ENCODE measurements around the gene ABCA2. TPM values are rescaled to one million over a fixed set of nuclear protein-coding genes. Genes with fewer than 3 reads are reported as not detected.

The ABCA2 gene
- total RNA-seq, 1 experiment from 2014 or later, result 22.4 TPM

DNA sequence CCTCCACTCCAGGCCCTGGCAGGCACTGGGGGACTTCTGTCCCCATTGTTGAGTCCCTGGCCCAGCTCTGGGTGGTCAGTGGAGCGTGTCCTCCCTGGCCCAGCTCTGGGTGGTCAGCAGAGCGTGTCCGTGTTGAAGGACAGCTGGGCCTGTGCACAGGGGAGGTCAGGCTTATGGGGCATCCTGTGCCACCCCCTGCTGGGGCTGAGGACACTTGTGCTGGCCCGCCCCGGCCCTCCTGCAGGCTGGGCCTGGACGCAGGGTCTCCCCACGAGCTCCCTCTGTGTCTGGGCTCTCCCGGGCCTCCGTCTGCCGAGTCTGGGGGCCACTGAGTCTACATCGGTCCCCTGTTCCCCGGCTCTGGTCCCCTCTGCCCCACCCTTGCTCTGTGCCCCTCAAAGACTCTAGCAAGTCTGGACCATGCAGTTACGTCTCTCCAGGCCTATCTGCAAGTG is 20.2 kb downstream of the ABCA2 start:
- Histone ChIP-seq H3K9ac (ENCODE audit: extremely low read depth, insufficient read length, low read length) (no peak overlapping the region), H3K79me1 (ENCODE audit: insufficient read depth, low read depth, low read length, poor library complexity, severe bottlenecking) (no peaks in the 10 kb centered on the region)

More for the DNA sequence above, 20.2 kb downstream of the ABCA2 start:
- Mint-ChIP-seq H3K4me3 (no peak overlapping the region), H3K27me3 (ENCODE audit: low read depth) (peaks cover 8% of the 10 kb centered on the region), H3K36me3 (ENCODE audit: insufficient read depth in 1 of 3, low read depth in 3 of 3) (peaks cover 5 to 6% (median 5%) of the 10 kb centered on the region in 3 experiments; a peak in 5 of 7 replicates), H3K27ac (no peak overlapping the region), H3K4me1 (no peaks in the 10 kb centered on the region), H3K9me3 (peaks cover 16 to 19% of the 10 kb centered on the region in 2 experiments)
- Histone ChIP-seq H2BK15ac (ENCODE audit: low read depth, low read length) (no peak overlapping the region), H3T11ph (ENCODE audit: low read length) (no peak overlapping the region), H3K27ac (ENCODE audit: insufficient read length, low read depth, low read length) (no peak overlapping the region), H3K4ac (ENCODE audit: low read depth, low read length) (no peak overlapping the region), H3K27me3 (ENCODE audit: insufficient read depth, low read length) (no peaks in the 10 kb centered on the region), H3K9me3 (ENCODE audit: control insufficient read depth, low read depth, low read length) (no peaks in the 10 kb centered on the region), H3K14ac (ENCODE audit: insufficient read depth, low read length) (no peak overlapping the region), H2BK20ac (ENCODE audit: low read depth, low read length, poor library complexity, severe bottlenecking) (no peak overlapping the region), H2AFZ (ENCODE audit: low read length) (no peak overlapping the region), H3K56ac (ENCODE audit: insufficient read length, low read depth, low read length) (no peak overlapping the region), H3K18ac (ENCODE audit: insufficient read length, low read depth, low read length) (no peak overlapping the region), H2BK5ac (ENCODE audit: insufficient read length, low read length) (no peak overlapping the region), H3K4me1 (ENCODE audit: insufficient read depth, low read length) (no peaks in the 10 kb centered on the region), H4K8ac (replicated peaks; ENCODE audit: insufficient read length, low read depth, low read length) (no peak overlapping the region), H3K4me2 (ENCODE audit: insufficient read depth, insufficient read length, low read length) (no peak overlapping the region), H2BK12ac (ENCODE audit: insufficient read length, low read depth, low read length) (no peak overlapping the region), H2AK5ac (ENCODE audit: insufficient read length, low read length) (no peak overlapping the region), H4K5ac (ENCODE audit: insufficient read length, low read depth, low read length) (no peak overlapping the region), H4K91ac (ENCODE audit: insufficient read length, low read depth, low read length) (no peak overlapping the region), H3K23ac (ENCODE audit: insufficient read length, low read depth, low read length) (no peak overlapping the region), H4K20me1 (ENCODE audit: control insufficient read depth, insufficient read depth, insufficient read length) (peaks cover 2% of the 10 kb centered on the region), H2BK120ac (ENCODE audit: low read depth, low read length, poor library complexity, severe bottlenecking) (no peak overlapping the region), H3K79me2 (ENCODE audit: insufficient read depth, low read length) (no peaks in the 10 kb centered on the region), H3K23me2 (ENCODE audit: insufficient read length, low read depth, low read length, poor library complexity, severe bottlenecking) (no peaks in the 10 kb centered on the region)
- TF ChIP-seq, protein P1, sequence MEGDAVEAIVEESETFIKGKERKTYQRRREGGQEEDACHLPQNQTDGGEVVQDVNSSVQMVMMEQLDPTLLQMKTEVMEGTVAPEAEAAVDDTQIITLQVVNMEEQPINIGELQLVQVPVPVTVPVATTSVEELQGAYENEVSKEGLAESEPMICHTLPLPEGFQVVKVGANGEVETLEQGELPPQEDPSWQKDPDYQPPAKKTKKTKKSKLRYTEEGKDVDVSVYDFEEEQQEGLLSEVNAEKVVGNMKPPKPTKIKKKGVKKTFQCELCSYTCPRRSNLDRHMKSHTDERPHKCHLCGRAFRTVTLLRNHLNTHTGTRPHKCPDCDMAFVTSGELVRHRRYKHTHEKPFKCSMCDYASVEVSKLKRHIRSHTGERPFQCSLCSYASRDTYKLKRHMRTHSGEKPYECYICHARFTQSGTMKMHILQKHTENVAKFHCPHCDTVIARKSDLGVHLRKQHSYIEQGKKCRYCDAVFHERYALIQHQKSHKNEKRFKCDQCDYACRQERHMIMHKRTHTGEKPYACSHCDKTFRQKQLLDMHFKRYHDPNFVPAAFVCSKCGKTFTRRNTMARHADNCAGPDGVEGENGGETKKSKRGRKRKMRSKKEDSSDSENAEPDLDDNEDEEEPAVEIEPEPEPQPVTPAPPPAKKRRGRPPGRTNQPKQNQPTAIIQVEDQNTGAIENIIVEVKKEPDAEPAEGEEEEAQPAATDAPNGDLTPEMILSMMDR (conservative IDR thresholded peaks at IDR 0.05), result no peak
- WGBS (ENCODE audit: extremely low coverage, insufficient read length, low lambda C conversion rate), result no CpG with 5 or more reads among the region's 13 CpGs
- DNase-seq, result no peak

All from H9 (cell line).